Suprapubic skin (tissue), 4 donors: ENCODE measurements around the gene UBXN2A. TPM values are rescaled to one million over a fixed set of nuclear protein-coding genes. Genes with fewer than 3 reads are reported as not detected.

Source experiments
- DNase-seq, 2 donors: peaks; one replicate each; pipeline ENCODE4 v3.0.0-alpha.2; 2019; ENCODE audit warnings: low spot score in 2 of 2
- H3K27ac ChIP-seq: fragments of 200-600 bp; sonication (generic); one replicate; pipeline ENCODE4 v1.5.1; 2019
- H3K27me3 ChIP-seq: fragments of 200-600 bp; sonication (generic); one replicate; pipeline ENCODE4 v1.5.1; 2019
- H3K36me3 ChIP-seq: fragments of 200-600 bp; sonication (generic); one replicate; pipeline ENCODE4 v1.5.1; 2019
- H3K4me1 ChIP-seq: fragments of 200-600 bp; sonication (generic); one replicate; pipeline ENCODE4 v1.5.1; 2019
- H3K4me3 ChIP-seq: fragments of 200-600 bp; sonication (generic); one replicate; pipeline ENCODE4 v1.5.1; 2019; ENCODE audit warnings: mild to moderate bottlenecking
- H3K9me3 ChIP-seq: fragments of 200-600 bp; sonication (generic); one replicate; pipeline ENCODE4 v1.5.1; 2019
- CTCF ChIP-seq, 2 donors: fragments of 200-600 bp in 1 of 2; fragments of 450-650 bp in 1 of 2; sonication (generic) in 1 of 2; IDR thresholded peaks; one replicate each; pipeline ENCODE4 v1.5.1; 2016 to 2019; ENCODE audit warnings: antibody characterized with exemption in 2 of 2, mild to moderate bottlenecking in 1 of 2, moderate library complexity in 1 of 2
- EP300 ChIP-seq: sonication (generic); formaldehyde crosslinking; IDR thresholded peaks from one replicate; pipeline ENCODE4 v1.6.1; 2017; ENCODE audit warnings: antibody characterized with exemption
- POLR2A ChIP-seq, 2 donors: fragments of 450-650 bp; IDR thresholded peaks; one replicate each; pipeline ENCODE4 v1.6.1; 2017; ENCODE audit warnings: antibody characterized with exemption in 2 of 2, mild to moderate bottlenecking in 2 of 2, moderate library complexity in 2 of 2
- POLR2AphosphoS5 ChIP-seq, 3 donors: sonication (generic); formaldehyde crosslinking; IDR thresholded peaks; one replicate each; pipeline ENCODE4 v1.6.1; 2017; ENCODE audit warnings: antibody characterized with exemption in 3 of 3
- WGBS: methylation state at CpG from one replicate; pipeline ENCODE4 v1.1.5; 2018; 5-methylcytosine and 5-hydroxymethylcytosine counted together
- total RNA-seq, 4 donors: library from RNA; depleted of rRNA; stranded (reverse); fragments of >200 nt; gene quantifications; one replicate each; pipeline ENCODE4 v1.1.0, GENCODE V29; 2016

The UBXN2A gene
- total RNA-seq, 4 donors from 2014 or later = 10.0 to 15.1 (median 12.1) TPM

- no peak overlapping the region for H3K27ac ChIP-seq
- WGBS = 75% methylated on average over 1 of the region's 1 CpG
- no peak overlapping the region for H3K4me3 ChIP-seq
- H3K9me3 ChIP-seq = no peaks in the 10 kb centered on the region
- no peaks in the 10 kb centered on the region for H3K36me3 ChIP-seq
- TF ChIP-seq EP300 (no peak), CTCF (IDR thresholded peaks at IDR 0.05) (no peak), POLR2AphosphoS5 (IDR thresholded peaks at IDR 0.05) (no peak), POLR2A (IDR thresholded peaks at IDR 0.05) (no peak)
- no peaks in the 10 kb centered on the region for H3K27me3 ChIP-seq
- no peak for DNase-seq
- H3K4me1 ChIP-seq = peaks cover 45% of the 10 kb centered on the region
Measured at GRCh38 chr2:23904215-23904614, 36.0 kb upstream of the UBXN2A start.

GRCh38 chr2:23904692-23905091 is 35.6 kb upstream of the UBXN2A start:
- H3K27me3 ChIP-seq = no peaks in the 10 kb centered on the region
- no peak for TF ChIP-seq POLR2AphosphoS5 (IDR thresholded peaks at IDR 0.05)
- H3K4me3 ChIP-seq = no peak overlapping the region
- 64% methylated on average over 2 of the region's 2 CpGs for WGBS
- DNase-seq = no peak
- H3K4me1 ChIP-seq = peaks cover 43% of the 10 kb centered on the region
- H3K9me3 ChIP-seq = no peaks in the 10 kb centered on the region
- H3K27ac ChIP-seq = no peak overlapping the region
- H3K36me3 ChIP-seq = no peaks in the 10 kb centered on the region

- DNase-seq = no peak
- Histone ChIP-seq H3K27me3 (no peaks in the 10 kb centered on the region), H3K27ac (no peak overlapping the region), H3K4me3 (no peak overlapping the region), H3K4me1 (peaks cover 42% of the 10 kb centered on the region), H3K36me3 (no peaks in the 10 kb centered on the region), H3K9me3 (no peaks in the 10 kb centered on the region)
- TF ChIP-seq EP300 (no peak), CTCF (IDR thresholded peaks at IDR 0.05) (no peak), POLR2A (IDR thresholded peaks at IDR 0.05) (no peak), POLR2AphosphoS5 (IDR thresholded peaks at IDR 0.05) (no peak)
- WGBS = 70% methylated on average over 2 of the region's 2 CpGs
Measured at GRCh38 chr2:23905155-23905554, 35.1 kb upstream of the UBXN2A start.

- 42% methylated on average over 3 of the region's 3 CpGs for WGBS
- TF ChIP-seq POLR2A (IDR thresholded peaks at IDR 0.05) (no peak), EP300 (no peak), POLR2AphosphoS5 (IDR thresholded peaks at IDR 0.05) (no peak), CTCF (IDR thresholded peaks at IDR 0.05) (no peak)
- DNase-seq = no peak
- Histone ChIP-seq H3K27ac (no peak overlapping the region), H3K27me3 (no peaks in the 10 kb centered on the region), H3K4me1 (peaks cover 8% of the 10 kb centered on the region), H3K36me3 (no peaks in the 10 kb centered on the region), H3K9me3 (no peaks in the 10 kb centered on the region), H3K4me3 (no peak overlapping the region)
Measured at GRCh38 chr2:23912054-23912453, 28.2 kb upstream of the UBXN2A start.

GRCh38 chr2:23915327-23915726 is 24.9 kb upstream of the UBXN2A start:
- no peak overlapping the region for H3K27ac ChIP-seq
- H3K27me3 ChIP-seq = no peaks in the 10 kb centered on the region
- DNase-seq = no peak
- 91% methylated on average over 7 of the region's 7 CpGs for WGBS
- TF ChIP-seq EP300 (no peak), CTCF (IDR thresholded peaks at IDR 0.05) (no peak), POLR2A (IDR thresholded peaks at IDR 0.05) (no peak), POLR2AphosphoS5 (IDR thresholded peaks at IDR 0.05) (no peak)
- H3K4me1 ChIP-seq = peaks cover 15% of the 10 kb centered on the region
- H3K36me3 ChIP-seq = no peaks in the 10 kb centered on the region
- H3K4me3 ChIP-seq = no peak overlapping the region
- H3K9me3 ChIP-seq = no peaks in the 10 kb centered on the region

- 49% methylated on average over 3 of the region's 3 CpGs for WGBS
- Histone ChIP-seq H3K36me3 (no peaks in the 10 kb centered on the region), H3K9me3 (no peaks in the 10 kb centered on the region), H3K4me1 (peaks cover 18% of the 10 kb centered on the region), H3K27ac (no peak overlapping the region), H3K4me3 (no peak overlapping the region), H3K27me3 (no peaks in the 10 kb centered on the region)
- DNase-seq = no peak
- no peak for TF ChIP-seq CTCF (IDR thresholded peaks at IDR 0.05)
- no peak for TF ChIP-seq POLR2A (IDR thresholded peaks at IDR 0.05)
- TF ChIP-seq POLR2AphosphoS5 (IDR thresholded peaks at IDR 0.05) = no peak
- no peak for TF ChIP-seq EP300
Measured at GRCh38 chr2:23916727-23917405, 23.4 kb upstream of the UBXN2A start.
